Measurements from ENCODE around the gene SERPINA10.

GRCh38 chr14:94314890-94315289 lies 21.8 kb upstream of the SERPINA10 start:
- TF ChIP-seq CTCF (IDR thresholded peaks at IDR 0.05) (no peak), POLR2AphosphoS5 (IDR thresholded peaks at IDR 0.05) (no peak), POLR2A (IDR thresholded peaks at IDR 0.05) (no peak)

Measured in breast epithelium (tissue), 3 donors.